Body of pancreas (tissue), 4 donors: ENCODE data around the gene NUP188. TPM values are rescaled to one million over a fixed set of nuclear protein-coding genes. Genes with fewer than 3 reads are reported as not detected.
A peak's percentile ranks its signal among the peaks of the same experiment; 100 is the strongest.

ENCODE experiments used
- ATAC-seq: fragments of 150-250 bp; one replicate; pipeline ENCODE4 v1.9.1; 2016
- DNase-seq, 4 donors: peaks; one replicate each; pipeline ENCODE4 v3.0.0-alpha.2; 2019
- H3K27ac ChIP-seq, 4 donors: fragments of 200-600 bp; sonication (generic); 1 replicate in 3 of 4; 2 replicates in 1 of 4; pipeline versions ENCODE4 v1.5.1 to v1.6.1; 2016 to 2019; ENCODE audit warnings: mild to moderate bottlenecking in 1 of 4, mixed read lengths in 1 of 4, moderate library complexity in 1 of 4
- H3K27me3 ChIP-seq, 2 donors: fragments of 200-600 bp; sonication (generic); one replicate each; pipeline ENCODE4 v1.6.0; 2016; ENCODE audit warnings: mild to moderate bottlenecking in 1 of 2
- H3K36me3 ChIP-seq, 2 donors: fragments of 200-600 bp; sonication (generic); replicated peaks in 1 of 2; 2 replicates each; pipeline ENCODE4 v1.5.1; 2016; ENCODE audit warnings: low read depth in 2 of 2; ENCODE audit not compliant: insufficient read depth in 1 of 2
- H3K4me1 ChIP-seq: fragments of 200-600 bp; sonication (generic); one replicate; pipeline ENCODE4 v1.6.0; 2016
- H3K4me3 ChIP-seq, 2 donors: fragments of 200-600 bp; sonication (generic); 1 replicate in 1 of 2; 2 replicates in 1 of 2; pipeline ENCODE4 v1.5.1; 2016 to 2019
- H3K9me3 ChIP-seq, 3 donors: fragments of 200-600 bp; sonication (generic); 1 replicate in 2 of 3; 2 replicates in 1 of 3; pipeline ENCODE4 v1.5.1; 2016
- POLR2A ChIP-seq, 3 donors: fragments of 450-650 bp; IDR thresholded peaks; one replicate each; pipeline ENCODE4 v1.6.1; 2016; ENCODE audit warnings: antibody characterized with exemption in 3 of 3, mild to moderate bottlenecking in 2 of 3
- WGBS, 2 donors: methylation state at CpG; one replicate each; pipeline ENCODE4 v1.1.5; 2017; 5-methylcytosine and 5-hydroxymethylcytosine counted together
- intact Hi-C: fragments of 100-400 bp; cut with DNase I; formaldehyde crosslinking; loops from one replicate; pipeline ENCODE4 v1.15.1; 2023
- total RNA-seq, 2 donors: library from RNA; depleted of rRNA; stranded (reverse); fragments of >200 nt; gene quantifications; one replicate each; pipeline ENCODE4 v1.1.0, GENCODE V29; 2016
- TF ChIP-seq, protein P1 (sequence below), 7 experiments: fragments of 450-650 bp in 4 of 7; fragments of 200-600 bp in 3 of 7; sonication (generic) in 3 of 7; IDR thresholded peaks; one replicate each; pipeline ENCODE4 v1.5.1; 2016 to 2019; ENCODE audit warnings: antibody characterized with exemption in 7 of 7

NUP188 gene
- total RNA-seq, 2 donors from 2014 or later, result 15.2 to 18.9 TPM

DNA sequence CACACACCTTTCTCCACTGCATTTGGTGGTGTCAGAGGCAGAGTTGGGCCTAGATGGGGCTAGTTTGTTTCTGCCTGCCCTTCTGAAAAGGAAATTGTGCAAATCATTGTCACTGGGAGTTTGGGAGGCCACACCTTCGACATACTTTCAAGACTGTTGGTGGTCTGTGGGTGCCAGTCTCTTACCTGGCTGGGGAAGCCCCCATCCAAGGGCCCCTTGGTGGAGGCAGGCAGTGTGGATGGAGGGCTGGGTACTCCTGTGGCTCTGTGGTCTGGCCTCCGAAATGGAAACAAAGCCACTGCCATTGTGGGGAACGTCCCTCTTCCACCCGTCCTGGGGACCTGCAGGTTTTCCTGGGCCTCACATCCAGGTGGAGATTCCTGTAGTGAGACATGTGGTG is 37.6 kb upstream of the NUP188 start:
- H3K27ac ChIP-seq, result no peak overlapping the region
- 75 to 82% methylated on average over 4 of the region's 4 CpGs for WGBS, 2 donors

DNA sequence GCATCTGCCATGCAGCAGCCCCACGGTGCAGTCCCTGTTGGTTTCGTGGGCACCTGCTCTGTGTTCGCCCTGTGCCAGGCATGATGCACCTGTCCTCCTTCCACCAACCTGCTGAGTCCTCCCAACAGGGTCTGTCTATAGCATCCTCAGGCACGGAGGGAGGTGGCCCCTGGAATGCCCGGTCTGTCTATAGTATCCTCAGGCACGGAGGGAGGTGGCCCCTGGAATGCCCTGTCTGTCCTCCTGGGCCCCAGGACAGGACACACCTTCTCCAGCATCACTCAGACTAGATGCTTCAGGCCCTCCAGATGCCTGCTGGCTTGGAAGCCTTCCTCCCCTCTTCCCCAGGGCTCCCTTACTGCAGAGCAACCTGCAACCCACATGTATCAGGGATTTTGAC is 36.6 kb upstream of the NUP188 start:
- peaks cover 50% of the 10 kb centered on the region for H3K4me1 ChIP-seq
- DNase-seq (no peak), ATAC-seq (no peak)
- intact Hi-C loops, result no loop called here
- TF ChIP-seq, protein P1, sequence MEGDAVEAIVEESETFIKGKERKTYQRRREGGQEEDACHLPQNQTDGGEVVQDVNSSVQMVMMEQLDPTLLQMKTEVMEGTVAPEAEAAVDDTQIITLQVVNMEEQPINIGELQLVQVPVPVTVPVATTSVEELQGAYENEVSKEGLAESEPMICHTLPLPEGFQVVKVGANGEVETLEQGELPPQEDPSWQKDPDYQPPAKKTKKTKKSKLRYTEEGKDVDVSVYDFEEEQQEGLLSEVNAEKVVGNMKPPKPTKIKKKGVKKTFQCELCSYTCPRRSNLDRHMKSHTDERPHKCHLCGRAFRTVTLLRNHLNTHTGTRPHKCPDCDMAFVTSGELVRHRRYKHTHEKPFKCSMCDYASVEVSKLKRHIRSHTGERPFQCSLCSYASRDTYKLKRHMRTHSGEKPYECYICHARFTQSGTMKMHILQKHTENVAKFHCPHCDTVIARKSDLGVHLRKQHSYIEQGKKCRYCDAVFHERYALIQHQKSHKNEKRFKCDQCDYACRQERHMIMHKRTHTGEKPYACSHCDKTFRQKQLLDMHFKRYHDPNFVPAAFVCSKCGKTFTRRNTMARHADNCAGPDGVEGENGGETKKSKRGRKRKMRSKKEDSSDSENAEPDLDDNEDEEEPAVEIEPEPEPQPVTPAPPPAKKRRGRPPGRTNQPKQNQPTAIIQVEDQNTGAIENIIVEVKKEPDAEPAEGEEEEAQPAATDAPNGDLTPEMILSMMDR (IDR thresholded peaks at IDR 0.05), result no peak
- no peak for TF ChIP-seq POLR2A (IDR thresholded peaks at IDR 0.05)
- H3K27ac ChIP-seq, result peak overlapping the region in 2 of 4 donors; percentile 32 to 36
- no peaks in the 10 kb centered on the region for H3K9me3 ChIP-seq
- peaks cover 6 to 13% of the 10 kb centered on the region in 2 donors for H3K36me3 ChIP-seq
- H3K4me3 ChIP-seq, result no peak overlapping the region
- no peaks in the 10 kb centered on the region for H3K27me3 ChIP-seq
- WGBS, 2 donors, result 86 to 90% methylated on average over 4 to 6 of the region's 6 CpGs

More for the DNA sequence above, 37.6 kb upstream of the NUP188 start:
- H3K36me3 ChIP-seq, result peaks cover 6 to 13% of the 10 kb centered on the region in 2 donors
- H3K4me3 ChIP-seq, result no peak overlapping the region
- intact Hi-C loops, result no loop called here
- H3K27me3 ChIP-seq, result no peaks in the 10 kb centered on the region
- no peak for TF ChIP-seq POLR2A (IDR thresholded peaks at IDR 0.05)
- TF ChIP-seq, protein P1 (IDR thresholded peaks at IDR 0.05), result no peak
- H3K4me1 ChIP-seq, result peaks cover 39% of the 10 kb centered on the region
- no peaks in the 10 kb centered on the region for H3K9me3 ChIP-seq
- DNase-seq (no peak), ATAC-seq (no peak)

DNA sequence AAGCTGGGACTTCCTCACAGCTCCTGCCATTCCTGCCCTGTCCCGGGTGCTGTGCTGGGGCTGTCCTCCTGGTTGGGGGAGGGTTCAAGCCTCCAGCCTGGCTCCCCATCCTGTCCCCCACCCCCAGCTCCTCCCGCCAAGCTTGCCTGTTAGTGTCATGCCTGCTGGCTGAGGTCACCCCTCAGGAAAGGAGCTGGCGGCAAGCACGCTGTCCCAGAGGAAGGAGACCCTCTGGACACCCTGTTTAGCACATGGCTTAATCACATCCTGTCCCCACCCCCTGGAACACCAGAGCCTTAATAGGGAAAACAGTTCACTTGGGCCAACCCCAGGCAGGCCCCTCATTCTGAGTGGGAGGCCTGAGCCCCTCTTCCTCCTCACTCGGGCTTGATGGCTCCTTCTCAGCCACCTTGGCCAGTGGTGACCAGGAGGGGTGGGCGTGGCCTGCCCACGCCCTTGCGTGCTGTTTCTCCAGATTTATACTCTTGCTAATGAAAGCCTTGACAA is 35.9 kb upstream of the NUP188 start:
- WGBS, 2 donors, result 53 to 63% methylated on average over 8 of the region's 8 CpGs
- Histone ChIP-seq H3K9me3 (no peaks in the 10 kb centered on the region), H3K4me1 (peaks cover 56% of the 10 kb centered on the region), H3K27ac (peak overlapping the region; percentile 10 to 36 (median 31)), H3K4me3 (no peak overlapping the region), H3K36me3 (peaks cover 6 to 13% of the 10 kb centered on the region in 2 donors), H3K27me3 (no peaks in the 10 kb centered on the region)
- peak in 1 of 3 donors; percentile 6 for TF ChIP-seq POLR2A (IDR thresholded peaks at IDR 0.05)
- TF ChIP-seq, protein P1 (IDR thresholded peaks at IDR 0.05), result no peak
- DNase-seq (peak in 3 of 4 donors; percentile 43 to 60 (median 47)), ATAC-seq (peak; percentile 22)
- intact Hi-C loops, result no loop called here

DNA sequence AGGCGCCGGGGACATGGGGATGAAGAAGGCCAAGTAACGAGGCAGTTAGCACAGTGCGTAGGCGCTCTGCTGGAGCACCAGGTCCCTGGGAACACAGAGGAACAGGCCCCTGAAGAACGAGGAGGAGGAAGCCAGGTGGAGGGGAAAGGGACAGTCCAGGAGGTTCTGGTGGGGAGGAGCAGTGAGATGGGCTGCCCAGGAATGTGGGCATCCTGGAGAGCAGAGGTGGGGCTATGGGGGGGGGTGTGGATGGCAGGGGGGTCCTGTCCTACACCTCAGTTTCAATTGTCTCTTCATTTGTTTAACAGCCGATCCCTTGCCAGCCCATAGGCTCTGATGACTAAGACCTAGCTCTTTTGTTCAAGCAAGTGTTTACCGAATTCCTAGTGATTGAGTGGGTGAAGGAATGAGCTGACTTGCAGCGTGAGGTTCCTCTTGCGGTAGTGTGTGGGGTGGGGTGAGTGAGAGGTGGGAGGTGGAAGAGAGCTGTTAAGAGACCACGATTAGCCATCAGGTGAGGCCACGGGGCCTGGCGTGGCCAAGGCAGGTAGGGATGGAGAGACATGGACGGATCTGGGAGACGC is 35.1 kb upstream of the NUP188 start:
- Histone ChIP-seq H3K4me1 (peaks cover 64% of the 10 kb centered on the region), H3K36me3 (peaks cover 6 to 11% of the 10 kb centered on the region in 2 donors), H3K27ac (peak overlapping the region; percentile 3 to 42 (median 23)), H3K27me3 (no peaks in the 10 kb centered on the region), H3K4me3 (no peak overlapping the region), H3K9me3 (no peaks in the 10 kb centered on the region)
- TF ChIP-seq POLR2A (IDR thresholded peaks at IDR 0.05), result no peak
- TF ChIP-seq, protein P1 (IDR thresholded peaks at IDR 0.05), result no peak
- no peak for DNase-seq
- no peak for ATAC-seq
- intact Hi-C loops, result no loop called here
- 74 to 76% methylated on average over 15 of the region's 15 CpGs for WGBS, 2 donors
